CD1c-positive myeloid dendritic cell (primary cell): ENCODE data around the gene SCGB1C2.
A peak's percentile ranks its signal among the peaks of the same experiment; 100 is the strongest.
"Not testable (repeated sequence)": the region's sequence is repeated elsewhere in the genome, so short reads cannot be mapped to it uniquely, and the experiment has no call there.

Source experiments
- DNase-seq: peaks from one replicate; pipeline ENCODE4 v3.0.0-alpha.2; 2016; ENCODE audit errors: extremely low spot score

SCGB1C2 gene

DNA sequence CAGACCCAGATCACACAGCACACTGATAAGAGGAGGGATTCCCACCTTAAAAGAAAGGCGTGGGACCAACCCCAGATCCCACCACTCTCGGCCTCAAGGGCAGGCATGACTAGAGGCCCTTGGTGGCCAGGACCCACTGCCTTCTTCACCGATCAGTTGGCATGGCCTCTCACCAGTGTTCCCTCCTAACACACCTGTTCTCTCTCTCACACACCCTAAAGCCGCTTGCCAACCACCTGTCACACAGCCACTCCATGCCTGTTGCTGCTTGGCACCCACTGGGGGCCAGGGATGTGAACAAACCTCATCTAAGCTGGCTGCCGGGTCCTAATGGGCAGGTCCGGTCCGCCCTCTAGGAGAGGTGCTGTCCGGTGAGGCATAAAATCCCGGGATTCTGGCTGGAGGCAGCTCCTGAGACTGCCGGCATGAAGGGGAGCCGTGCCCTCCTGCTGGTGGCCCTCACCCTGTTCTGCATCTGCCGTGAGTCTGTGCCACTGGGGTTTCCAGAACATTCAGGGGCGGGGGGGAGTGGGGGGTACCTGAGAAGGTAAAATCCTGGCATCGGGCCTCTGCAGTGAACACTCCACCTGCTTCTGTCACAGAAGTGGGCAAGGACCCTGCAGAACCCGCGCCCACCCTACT, at the start of gene SCGB1C2:
TSS of gene SCGB1C2 (plus strand) at position 404 of the 642 bp plus-strand sequence. CDS start at position 426, 22 bp downstream.
- not testable (repeated sequence) for DNase-seq

DNA sequence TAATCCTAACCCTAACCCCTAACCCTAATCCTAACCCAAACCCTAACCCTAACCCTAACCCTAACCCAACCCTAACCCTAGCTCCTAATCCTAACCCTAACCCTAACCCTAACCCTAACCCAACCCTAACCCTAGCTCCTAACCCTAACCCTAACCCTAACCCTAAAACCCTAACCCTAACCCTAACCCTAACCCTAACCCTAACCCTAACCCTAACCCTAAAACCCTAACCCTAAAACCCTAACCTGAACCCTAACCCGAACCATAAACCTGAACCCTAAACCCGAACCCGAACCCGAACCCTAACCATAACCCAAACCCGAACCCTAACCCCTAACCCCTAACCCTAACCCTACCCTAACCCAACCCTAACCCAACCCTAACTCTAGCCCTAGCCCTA, 24.3 kb upstream of the SCGB1C2 start:
- DNase-seq = peak; percentile 1

DNA sequence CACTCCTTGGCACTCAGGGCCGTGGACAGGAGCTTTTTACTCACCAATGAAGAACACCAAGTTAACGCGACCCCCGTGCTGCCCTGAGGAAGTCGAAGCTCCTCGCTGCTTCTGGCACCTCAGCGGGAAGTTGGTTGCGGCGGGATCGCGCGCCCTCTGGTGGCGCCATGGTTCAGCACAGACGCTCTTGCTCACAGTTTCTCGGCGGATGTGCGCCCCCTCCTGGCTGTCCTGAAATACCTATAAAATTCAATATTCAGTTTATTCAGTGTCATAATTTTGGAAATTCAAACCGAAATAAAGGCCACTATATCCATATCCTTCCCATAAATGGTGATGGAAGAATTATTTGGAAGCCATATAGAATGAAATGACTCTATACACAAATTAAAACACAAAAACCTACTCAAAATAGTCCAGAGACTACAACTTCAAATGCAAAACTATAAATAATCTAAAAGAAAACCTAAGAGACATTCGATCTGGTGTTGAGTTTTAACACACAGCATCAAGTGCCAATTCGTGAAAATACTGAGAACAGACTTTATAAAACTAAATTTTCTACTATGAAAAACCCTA, 18.9 kb upstream of the SCGB1C2 start:
- DNase-seq = not testable (repeated sequence)

DNA sequence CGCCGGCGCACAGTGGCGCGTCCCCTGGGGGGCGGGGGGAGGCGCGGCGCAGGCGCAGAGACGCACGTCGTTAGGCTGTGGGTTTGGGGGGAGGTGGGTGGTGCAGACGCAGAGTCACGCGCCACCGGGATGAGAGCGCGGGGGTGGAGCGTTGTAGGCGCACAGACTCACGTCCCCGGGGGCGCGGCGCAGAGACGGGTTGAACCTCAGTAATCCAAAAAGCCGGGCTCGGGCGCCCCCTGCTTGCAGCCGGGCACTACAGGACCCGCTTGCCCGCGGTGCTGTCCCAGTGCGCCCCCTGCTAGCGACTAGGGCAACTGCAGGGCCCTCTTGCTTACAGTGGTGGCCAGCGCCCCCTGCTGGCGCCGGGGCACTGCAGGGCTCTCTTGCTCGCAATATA, 3.4 kb upstream of the SCGB1C2 start:
- DNase-seq = not testable (repeated sequence)

DNA sequence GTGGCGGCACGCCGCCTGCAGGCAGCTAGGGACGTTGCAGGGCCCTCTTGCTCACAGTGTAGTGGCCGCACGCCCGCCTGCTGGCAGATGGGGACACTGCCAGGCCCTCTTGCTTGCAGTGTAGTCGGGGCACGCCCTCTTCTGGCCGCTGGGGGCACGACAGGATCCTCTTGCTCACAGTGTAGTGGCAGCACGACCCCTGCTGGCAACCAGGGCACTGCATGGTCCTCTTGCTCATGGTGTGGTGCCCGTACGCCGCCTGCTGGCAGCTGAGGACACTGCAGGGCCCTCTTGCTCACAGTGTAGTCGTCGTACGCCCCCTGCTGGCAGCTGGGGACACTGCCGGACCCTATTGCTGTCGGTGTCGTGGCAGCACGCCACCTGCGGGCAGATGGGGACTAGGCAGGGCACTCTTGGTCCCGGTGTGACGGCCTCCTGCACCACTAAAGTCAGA, 3.0 kb upstream of the SCGB1C2 start:
- DNase-seq = not testable (repeated sequence)

DNA sequence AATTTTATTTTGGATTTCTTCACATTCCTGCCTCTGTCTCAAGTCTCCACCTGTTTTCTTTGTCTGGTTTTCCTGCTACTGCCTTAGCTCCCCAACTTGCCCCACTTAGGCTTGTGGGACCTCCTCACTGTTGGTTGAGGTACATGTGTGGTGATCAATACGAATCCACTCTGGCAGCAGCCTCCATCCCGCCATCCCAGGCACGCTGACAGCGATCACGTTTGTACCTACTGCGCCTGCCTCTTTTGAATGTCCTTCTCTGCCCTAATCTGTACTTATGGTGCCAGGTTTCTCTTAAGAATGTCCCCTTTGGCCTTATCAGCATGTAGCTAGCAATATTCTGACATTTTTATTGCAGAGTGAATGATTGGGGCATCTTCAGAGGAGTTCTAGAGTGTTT, 2.3 kb upstream of the SCGB1C2 start:
- DNase-seq = not testable (repeated sequence)

DNA sequence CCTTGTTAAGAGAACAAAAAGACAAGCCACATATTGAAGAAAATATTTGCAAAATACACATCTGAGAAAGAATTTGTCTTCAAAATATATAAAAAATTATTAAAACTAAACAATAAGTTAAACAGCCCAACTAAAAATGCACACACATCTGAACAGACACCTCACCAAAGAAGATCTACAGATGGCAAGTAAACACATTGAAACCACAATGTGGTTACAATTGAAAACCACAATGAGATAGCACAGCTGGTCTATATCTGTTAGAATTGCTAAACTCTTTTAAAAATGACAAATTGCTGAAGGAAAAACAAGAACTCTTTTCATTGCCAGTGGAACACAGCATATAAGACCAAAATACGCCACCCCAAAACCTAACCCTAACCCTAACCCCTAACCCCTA, 1.5 kb upstream of the SCGB1C2 start:
- DNase-seq = not testable (repeated sequence)

DNA sequence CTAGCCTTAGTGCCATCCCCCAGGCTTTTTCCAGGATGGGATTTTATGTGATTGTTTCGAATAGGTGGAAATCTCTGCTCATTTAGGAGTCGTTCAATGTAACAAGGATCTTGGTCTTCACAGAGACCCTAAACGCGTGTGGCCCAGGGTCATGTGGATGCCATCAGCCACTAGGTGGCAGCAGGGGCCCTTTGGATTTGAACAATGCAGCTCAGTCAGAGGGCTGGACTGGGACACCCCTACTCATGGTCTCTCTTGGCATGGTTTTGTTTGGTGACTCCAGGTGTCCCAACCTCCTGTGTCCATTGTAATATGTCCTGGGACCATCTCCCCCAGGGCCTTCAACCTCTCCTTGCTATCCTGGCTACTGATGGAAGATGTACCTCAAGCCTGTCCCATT, 838 bp upstream of the SCGB1C2 start:
- not testable (repeated sequence) for DNase-seq

DNA sequence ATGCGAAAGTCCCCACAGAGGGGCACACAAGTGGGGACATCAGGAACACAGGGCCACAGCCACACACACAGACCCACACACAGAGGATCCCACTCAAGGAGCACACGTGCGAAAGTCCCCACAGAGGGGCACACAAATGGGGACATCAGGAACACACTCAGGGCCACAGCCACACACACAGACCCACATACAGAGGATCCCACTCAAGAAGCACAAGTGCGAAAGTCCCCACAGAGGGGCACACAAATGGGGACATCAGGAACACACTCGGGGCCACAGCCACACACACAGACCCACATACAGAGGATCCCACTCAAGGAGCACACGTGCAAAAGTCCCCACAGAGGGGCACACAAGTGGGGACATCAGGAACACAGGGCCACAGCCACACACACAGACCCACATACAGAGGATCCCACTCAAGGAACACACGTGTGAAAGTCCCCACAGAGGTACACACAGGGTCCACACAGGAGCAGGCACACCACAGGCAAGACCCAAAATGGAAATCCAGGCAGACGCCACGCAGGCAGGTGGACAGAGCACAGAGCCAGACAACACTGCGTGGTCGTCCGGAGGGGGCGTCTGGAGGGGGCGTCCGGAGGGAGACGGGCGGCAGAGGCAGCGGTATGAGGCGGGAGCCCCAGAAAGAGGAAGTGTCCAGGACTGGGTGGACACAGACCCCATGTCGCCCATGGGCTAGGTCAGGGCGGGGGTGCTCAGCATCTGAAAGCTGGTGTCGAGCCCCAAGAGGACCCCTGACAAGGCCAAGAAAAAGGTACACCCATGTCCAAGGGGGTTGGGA, 2.2 kb downstream of the SCGB1C2 start:
- not testable (repeated sequence) for DNase-seq

DNA sequence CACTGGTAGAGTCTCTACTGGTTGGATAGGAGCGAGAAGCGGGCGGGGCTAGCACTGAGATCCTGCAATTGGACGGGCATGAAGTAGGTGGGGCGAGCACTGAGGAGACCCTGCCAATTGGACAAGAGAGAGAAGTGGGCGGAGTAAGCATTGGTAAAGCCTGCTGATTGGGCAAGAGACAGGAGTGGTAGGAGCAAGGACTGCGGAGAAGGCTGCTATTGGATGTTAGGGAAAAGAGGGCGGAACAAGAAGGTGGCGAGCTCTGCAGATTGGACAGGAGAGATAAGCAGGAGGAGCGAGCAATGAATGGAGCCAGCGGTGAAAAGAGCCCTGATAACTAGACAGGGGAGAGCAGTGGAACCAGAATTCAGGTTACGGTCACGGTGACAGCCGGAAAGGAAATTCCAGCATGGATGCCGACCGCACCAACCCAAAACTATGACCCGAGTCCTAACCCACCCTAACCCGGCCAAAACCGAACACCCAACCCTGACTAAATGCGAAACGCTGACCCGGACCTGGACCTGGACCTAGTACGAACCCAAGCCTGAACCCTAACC, 4.8 kb downstream of the SCGB1C2 start:
- peak; percentile 51 for DNase-seq

DNA sequence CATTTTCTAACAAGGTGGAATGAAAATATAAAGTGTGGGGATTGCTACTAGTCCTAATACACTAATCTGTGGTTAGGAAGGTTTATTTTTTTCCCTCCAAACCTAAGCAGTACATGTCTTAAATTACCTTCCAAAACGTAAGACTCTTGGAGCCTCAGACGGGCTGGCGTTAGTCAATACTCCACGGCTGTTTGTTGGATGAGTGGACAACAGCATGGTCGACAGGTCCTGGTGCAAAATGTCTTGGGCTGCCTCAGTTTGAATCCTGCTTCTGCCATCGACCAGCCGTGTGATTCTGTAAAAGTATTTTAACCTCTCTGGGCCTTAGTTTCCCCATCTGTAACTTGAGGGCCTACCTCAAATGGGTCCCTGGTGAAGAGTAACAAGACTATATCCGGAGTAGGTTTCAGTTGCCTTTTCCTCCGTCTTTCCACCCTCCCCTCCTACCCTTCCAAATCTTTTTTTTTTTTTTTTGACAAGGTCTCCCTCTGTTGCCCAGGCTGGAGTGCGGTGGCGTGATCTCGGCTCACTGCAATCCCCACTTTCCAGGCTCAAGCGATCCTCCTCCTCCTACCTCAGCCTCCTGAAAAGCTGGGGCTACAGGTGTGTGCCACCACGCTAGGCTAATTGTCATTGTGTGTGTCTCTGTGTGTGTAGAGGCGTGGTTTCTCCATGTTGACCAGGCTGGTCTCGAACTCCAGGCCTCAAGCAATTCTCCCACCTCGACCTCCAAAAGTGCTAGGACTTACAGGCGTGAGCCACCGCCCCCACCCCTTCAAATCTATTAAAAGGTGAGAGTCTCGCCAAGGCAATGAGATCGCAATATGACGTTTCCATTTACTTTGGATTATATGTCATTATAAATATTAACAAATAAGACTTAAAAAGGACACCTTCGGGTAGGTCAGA, 5.8 kb downstream of the SCGB1C2 start:
- DNase-seq = no peak

DNA sequence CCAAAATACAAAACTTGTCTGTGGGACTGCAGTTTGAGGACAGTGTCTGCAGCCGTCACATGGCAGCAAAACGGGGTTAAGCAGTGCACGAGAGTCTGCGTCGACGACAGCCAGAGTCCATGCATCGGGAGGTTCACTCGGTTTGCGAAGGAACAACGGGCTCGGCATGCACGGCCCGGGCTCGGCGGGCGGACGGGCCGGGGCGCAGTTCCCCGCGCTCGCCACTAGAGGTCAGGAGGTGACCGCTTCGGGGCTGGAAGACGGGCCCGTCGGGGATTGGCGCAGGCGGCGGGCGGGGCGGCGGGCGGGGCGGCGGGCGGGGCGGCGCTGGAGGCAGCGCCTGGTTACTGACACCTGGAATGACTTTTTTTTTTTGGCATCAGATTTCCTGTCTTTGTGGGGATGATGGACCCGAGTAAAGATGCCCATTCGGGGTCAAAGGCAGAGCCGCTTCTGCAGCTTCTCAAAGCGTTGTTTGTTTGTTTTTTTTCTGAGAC, 6.5 kb downstream of the SCGB1C2 start:
- DNase-seq = peak; percentile 86

DNA sequence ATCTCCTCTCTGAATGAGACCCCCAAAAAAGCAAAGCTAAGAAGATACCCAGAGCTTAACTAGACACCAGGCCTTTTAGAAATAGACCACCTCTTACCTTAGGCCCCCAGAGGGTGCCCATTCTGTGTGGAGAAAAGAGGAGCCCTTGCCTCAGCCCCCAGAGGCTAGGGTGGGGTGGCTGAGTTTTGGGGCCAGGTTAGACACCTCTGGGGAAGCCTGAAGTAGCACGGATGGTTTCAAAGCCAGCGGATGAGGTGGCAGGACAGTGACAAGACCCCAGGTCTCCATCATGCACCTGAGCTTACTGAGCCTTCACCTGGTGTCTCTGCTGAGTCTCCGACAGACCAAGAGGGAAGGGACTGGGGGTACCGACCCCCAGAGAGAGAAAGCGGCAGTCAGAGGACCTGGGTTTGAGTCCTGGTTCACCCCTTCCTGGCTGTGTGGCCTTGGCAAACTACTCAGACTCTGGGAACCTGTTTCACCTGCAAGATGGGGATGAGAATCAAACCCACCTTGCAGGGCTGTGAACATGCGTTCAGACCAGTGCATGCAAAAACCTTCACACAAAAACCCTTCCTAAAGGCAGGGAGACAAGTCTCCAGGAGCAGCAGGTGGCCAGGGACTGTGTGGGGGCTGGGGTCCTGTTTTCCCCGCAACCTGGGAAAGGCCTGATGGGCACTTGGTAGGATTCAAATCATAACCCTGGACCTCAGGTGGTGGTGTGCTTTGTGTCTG, 7.7 kb downstream of the SCGB1C2 start:
- DNase-seq = no peak

DNA sequence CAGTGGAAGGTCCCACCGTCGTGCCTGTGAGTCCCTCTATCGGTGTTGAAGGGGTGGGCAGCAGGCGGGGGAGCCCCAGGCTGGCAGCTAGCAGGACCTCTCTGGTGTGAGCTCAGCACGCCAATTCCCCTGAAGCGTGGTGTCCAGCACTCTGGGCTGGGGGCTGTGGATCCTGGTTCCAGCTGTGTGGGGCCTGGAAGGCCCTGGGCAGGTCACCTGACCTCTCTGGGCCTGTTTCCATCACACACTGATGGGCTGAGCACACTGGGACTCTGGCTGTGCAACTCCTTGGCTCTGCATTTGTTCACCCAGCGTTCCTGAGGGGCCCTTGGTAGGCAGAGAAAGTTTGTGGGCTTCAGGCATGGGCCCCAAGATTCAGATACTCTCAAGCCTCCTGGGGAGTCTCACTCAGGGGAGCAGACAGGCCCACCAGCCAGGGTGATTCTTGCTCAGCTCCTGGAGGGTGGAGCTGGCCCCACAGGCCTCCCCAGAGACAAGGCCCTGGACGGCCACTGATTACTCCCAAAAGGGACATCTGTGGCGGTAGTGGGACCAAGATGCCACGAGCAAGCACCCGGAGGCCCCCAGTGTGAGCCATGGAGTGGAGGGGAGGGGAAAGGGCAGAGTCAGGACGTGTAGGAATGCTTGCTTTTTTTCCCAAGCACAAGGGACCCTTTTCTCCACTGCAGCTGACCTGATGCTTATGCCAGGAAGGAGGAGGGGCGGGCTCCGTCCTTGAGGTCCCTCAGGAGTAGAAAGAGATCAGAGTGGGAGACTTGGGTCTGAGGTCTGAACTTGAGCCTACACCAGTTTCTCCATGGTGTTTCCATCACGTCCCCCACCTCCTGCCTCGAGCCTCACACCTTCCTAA, 8.5 kb downstream of the SCGB1C2 start:
- DNase-seq = no peak

DNA sequence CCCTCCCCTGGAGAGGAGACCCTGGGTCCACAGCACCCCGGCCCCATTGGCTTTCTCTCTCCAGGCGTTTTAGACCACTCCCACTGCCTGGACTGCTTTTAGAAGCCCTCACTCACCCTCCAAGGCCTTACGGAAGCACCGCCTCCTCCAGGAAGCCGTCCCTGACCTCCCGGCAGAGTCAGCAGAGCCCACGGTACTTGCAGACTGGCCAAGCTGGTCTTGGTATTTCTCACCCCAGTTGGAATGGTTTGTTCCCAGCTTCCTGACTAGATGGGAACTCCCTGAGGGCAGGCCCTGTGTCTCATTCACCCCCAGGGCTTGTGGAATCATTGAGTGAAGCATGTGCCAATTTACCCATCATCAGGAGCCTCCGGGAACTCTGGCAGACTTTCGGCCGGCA, 9.2 kb downstream of the SCGB1C2 start:
- no peak for DNase-seq

DNA sequence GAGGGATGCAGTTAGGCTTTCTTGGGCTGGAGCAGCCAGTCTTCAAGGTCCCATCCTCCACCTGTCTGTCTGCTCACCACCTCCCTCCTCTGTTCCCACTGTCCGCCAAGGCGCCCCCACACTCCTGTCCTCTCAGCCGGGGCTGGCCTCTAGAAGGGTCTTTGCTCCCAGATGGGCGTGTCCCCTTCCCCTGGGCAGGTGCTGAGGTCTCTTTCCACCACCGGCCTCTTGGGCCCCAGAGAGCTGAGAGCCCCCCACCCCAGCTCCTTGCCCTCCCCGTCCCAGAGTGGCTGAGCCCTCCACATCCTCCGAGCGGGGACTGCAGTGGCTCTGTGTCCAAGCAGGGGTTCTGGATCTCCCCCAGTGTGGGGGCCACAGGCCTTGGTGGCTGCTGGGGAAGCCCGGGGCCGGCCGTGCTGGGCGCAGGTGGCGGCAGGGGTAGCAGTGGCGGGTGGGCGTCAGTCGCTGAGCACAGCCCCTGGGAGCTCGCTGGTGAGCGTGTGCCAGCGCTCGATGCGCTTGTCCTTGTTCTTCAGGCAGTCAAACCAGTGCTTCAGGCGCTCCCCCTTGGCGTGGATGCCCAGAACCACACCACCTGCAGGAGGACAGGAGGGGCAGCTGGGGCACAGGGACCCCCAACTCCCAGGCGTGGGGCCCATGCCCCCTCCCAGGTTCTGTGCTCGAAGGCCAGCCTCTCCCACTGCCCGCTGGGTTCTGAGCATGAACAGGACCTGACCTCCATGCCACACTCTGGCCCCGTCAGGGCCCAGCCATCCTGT, 9.8 kb downstream of the SCGB1C2 start:
- no peak for DNase-seq

DNA sequence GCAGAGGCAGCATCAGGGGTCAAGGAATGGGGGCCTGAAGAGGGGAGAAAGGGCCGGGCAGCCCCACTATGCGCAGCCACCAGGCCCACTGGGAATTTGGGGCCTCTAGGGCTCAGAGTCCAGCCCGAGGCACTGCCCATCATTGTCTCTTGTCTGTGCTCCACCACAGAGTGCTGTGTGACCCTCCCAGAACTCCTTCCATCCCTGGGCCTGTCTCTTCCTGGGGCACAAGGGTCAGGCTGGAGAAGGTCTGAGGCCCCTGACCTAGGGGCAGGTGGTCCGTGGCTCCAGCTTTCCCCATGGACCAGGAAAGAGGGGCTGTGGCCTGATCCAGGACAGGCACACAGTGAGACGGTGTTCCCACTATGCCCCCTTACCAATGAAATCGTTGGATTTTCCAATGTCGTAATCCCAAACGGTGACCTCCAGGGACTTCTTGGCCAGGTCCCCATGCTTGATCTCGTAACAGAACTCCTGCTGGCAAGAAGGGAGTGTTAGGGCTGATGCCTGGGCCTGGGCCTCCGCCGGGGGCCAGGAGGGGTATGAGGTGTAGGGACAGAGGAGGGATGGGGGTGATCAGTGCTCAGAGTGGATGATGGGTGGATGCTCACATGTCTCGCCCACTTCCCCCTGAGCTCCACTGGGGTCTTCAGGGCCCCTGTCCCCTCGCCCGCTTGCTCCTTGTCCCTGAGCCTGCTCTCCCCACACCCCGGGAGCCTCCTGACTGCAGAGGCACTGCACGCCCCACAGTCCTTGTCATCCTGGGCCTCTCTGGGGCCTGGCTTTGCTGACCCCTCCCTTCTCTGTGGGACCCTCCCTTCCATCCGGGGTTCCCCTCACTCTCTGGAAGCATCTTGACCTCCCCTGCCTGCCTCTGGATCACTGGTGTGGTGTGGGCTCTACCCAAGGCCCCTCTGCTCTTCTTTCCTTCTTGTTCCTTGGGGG, 10.7 kb downstream of the SCGB1C2 start:
- DNase-seq = no peak

DNA sequence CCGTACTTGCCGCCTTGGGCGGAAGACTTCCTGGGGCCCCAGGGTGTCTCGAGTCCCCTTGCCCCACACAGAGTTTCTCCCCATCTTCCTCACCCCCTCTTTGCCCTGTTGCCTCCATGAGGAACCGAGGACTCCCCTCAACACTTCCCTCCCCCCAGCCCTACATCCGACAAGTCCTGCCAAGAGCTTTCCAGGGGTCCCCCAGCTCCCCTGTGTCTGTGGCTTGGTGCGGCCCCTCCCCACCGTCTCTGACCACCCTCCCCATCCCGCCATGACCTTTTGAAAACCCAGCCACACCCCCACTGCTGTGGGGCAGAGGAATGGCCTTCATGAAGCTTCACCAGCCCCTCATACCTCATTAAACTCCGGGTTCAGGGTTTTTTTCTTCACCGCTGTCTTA, 11.4 kb downstream of the SCGB1C2 start:
- no peak for DNase-seq
